ENCODE results near the gene PIRT.
A peak's percentile ranks its signal among the peaks of the same experiment; 100 is the strongest.

Gene PIRT

DNA sequence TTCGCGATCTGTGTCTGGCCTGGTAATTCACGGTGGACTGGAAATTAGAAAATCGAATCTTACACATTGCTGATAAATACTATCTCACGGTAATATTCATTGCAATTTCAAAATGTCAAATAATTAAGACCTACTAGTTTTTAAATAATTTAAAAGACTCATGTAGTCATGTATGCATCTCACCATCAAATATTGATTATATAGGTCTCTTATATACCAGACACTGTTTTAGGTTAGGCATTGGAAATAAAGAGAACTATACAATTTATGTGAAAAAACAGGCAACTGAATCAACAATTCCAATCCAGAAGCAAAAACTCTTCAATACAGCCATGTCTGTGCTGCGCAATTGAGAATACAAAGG, 7.5 kb upstream of the PIRT start:
- TF ChIP-seq, protein P1, sequence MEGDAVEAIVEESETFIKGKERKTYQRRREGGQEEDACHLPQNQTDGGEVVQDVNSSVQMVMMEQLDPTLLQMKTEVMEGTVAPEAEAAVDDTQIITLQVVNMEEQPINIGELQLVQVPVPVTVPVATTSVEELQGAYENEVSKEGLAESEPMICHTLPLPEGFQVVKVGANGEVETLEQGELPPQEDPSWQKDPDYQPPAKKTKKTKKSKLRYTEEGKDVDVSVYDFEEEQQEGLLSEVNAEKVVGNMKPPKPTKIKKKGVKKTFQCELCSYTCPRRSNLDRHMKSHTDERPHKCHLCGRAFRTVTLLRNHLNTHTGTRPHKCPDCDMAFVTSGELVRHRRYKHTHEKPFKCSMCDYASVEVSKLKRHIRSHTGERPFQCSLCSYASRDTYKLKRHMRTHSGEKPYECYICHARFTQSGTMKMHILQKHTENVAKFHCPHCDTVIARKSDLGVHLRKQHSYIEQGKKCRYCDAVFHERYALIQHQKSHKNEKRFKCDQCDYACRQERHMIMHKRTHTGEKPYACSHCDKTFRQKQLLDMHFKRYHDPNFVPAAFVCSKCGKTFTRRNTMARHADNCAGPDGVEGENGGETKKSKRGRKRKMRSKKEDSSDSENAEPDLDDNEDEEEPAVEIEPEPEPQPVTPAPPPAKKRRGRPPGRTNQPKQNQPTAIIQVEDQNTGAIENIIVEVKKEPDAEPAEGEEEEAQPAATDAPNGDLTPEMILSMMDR (IDR thresholded peaks at IDR 0.05; ENCODE audit: low read length), result no peak
- no peak for TF ChIP-seq EZH2 (IDR thresholded peaks at IDR 0.05; ENCODE audit: borderline replicate concordance, low read length)
- H3K36me3 ChIP-seq (ENCODE audit: insufficient read depth, low read length), result no peaks in the 10 kb centered on the region
- H3K9me3 ChIP-seq (ENCODE audit: low read length), result no peaks in the 10 kb centered on the region
- H3K4me1 ChIP-seq (ENCODE audit: insufficient read depth, low read length, severe bottlenecking), result no peaks in the 10 kb centered on the region
- H3K27ac ChIP-seq (ENCODE audit: low read depth, low read length, poor library complexity, severe bottlenecking), result no peak overlapping the region
- H3K4me2 ChIP-seq (ENCODE audit: low read length), result no peak overlapping the region
- no peak overlapping the region for H3K4me3 ChIP-seq (ENCODE audit: low read depth, low read length, poor library complexity, severe bottlenecking)
- H4K20me1 ChIP-seq (ENCODE audit: insufficient read depth, low read length), result no peaks in the 10 kb centered on the region
- H3K9me2 ChIP-seq (ENCODE audit: low read depth, low read length), result no peaks in the 10 kb centered on the region
- no peak overlapping the region for H2AFZ ChIP-seq (ENCODE audit: low read length)
- H3K9ac ChIP-seq (ENCODE audit: low read length), result no peak overlapping the region
- no peaks in the 10 kb centered on the region for H3K79me2 ChIP-seq (ENCODE audit: insufficient read depth, low read length)
- no peaks in the 10 kb centered on the region for H3F3A ChIP-seq (ENCODE audit: insufficient read depth, low read length)
- H3K27me3 ChIP-seq (ENCODE audit: insufficient read depth, low read length), result no peaks in the 10 kb centered on the region

DNA sequence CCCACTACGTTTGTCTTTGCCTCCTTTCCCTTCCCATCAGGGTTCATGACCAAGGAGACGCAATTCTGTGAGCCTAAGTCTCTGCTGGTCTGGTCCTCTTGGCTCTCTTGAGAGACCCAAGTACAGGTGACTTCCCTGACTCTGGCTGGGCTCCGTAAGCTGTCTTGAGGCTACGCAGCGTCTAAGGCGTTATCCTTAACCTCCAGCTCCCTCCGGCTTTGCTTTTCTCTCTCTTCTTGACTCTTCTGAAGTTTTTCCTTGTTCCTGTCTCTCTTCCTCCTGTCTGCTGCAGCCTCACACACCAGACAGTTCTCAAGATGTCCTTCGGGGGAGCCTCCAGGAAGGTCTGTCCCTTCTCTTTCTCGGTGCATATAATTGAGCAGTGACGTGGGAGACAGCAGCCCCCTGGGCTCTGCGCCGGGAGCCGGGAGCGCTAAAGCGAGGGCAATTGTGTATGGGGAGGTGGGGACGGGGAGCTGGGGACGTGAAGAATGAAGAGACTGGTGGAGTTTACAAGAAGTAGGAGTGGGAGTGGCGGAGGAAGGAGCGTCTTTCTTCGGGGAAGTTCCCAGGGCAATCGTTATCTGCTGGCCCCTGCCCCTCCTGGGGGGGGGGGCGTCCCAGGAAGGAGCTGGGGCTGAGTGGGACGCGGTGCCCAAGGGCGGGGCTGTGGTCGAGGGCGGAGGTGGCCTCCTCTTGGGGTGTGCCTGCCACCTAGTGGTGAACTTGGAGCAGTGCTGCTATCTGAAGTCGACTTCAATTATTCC, 6.9 kb upstream of the PIRT start:
- H3K4me3 ChIP-seq (ENCODE audit: low read depth, low read length, poor library complexity, severe bottlenecking), result peak overlapping the region; percentile 23
- TF ChIP-seq, protein P1 (IDR thresholded peaks at IDR 0.05; ENCODE audit: low read length), result peak; percentile 88
- no peak for TF ChIP-seq EZH2 (IDR thresholded peaks at IDR 0.05; ENCODE audit: borderline replicate concordance, low read length)
- H3K9me2 ChIP-seq (ENCODE audit: low read depth, low read length), result no peaks in the 10 kb centered on the region
- no peak overlapping the region for H3K9ac ChIP-seq (ENCODE audit: low read length)
- peak overlapping the region; percentile 31 for H3K4me2 ChIP-seq (ENCODE audit: low read length)
- H3K9me3 ChIP-seq (ENCODE audit: low read length), result no peaks in the 10 kb centered on the region
- no peaks in the 10 kb centered on the region for H3F3A ChIP-seq (ENCODE audit: insufficient read depth, low read length)
- H3K27ac ChIP-seq (ENCODE audit: low read depth, low read length, poor library complexity, severe bottlenecking), result no peak overlapping the region
- no peaks in the 10 kb centered on the region for H4K20me1 ChIP-seq (ENCODE audit: insufficient read depth, low read length)
- no peaks in the 10 kb centered on the region for H3K79me2 ChIP-seq (ENCODE audit: insufficient read depth, low read length)
- H3K27me3 ChIP-seq (ENCODE audit: insufficient read depth, low read length), result no peaks in the 10 kb centered on the region
- no peaks in the 10 kb centered on the region for H3K4me1 ChIP-seq (ENCODE audit: insufficient read depth, low read length, severe bottlenecking)
- H2AFZ ChIP-seq (ENCODE audit: low read length), result no peak overlapping the region
- no peaks in the 10 kb centered on the region for H3K36me3 ChIP-seq (ENCODE audit: insufficient read depth, low read length)

DNA sequence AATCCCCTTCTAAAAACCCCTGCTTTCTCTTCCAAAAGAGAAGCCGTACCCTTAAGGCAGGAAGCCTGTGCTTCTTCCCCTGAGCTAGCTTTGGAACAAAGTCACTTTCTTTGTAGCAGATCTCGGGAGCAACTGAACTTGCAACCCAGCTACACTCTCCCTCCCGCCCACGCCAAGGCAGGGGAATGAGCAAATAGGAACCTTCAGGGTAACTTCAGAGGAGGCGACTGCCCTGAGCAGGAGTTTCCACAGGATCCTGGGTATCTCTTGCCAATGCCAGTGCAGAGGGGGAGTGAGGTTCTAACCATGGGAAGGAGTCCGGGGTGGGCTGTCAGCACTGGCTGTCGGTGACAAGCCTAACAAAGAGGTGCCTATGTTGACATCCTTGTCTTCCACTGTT, 5.9 kb upstream of the PIRT start:
- Histone ChIP-seq H3K4me3 (ENCODE audit: low read depth, low read length, poor library complexity, severe bottlenecking) (no peak overlapping the region), H3F3A (ENCODE audit: insufficient read depth, low read length) (no peaks in the 10 kb centered on the region), H3K9me3 (ENCODE audit: low read length) (no peaks in the 10 kb centered on the region), H3K4me2 (ENCODE audit: low read length) (no peak overlapping the region), H3K9ac (ENCODE audit: low read length) (no peak overlapping the region), H2AFZ (ENCODE audit: low read length) (no peak overlapping the region), H3K27ac (ENCODE audit: low read depth, low read length, poor library complexity, severe bottlenecking) (no peak overlapping the region), H3K27me3 (ENCODE audit: insufficient read depth, low read length) (no peaks in the 10 kb centered on the region), H3K4me1 (ENCODE audit: insufficient read depth, low read length, severe bottlenecking) (no peaks in the 10 kb centered on the region), H4K20me1 (ENCODE audit: insufficient read depth, low read length) (no peaks in the 10 kb centered on the region), H3K9me2 (ENCODE audit: low read depth, low read length) (no peaks in the 10 kb centered on the region), H3K79me2 (ENCODE audit: insufficient read depth, low read length) (no peaks in the 10 kb centered on the region), H3K36me3 (ENCODE audit: insufficient read depth, low read length) (no peaks in the 10 kb centered on the region)
- TF ChIP-seq EZH2 (IDR thresholded peaks at IDR 0.05; ENCODE audit: borderline replicate concordance, low read length), result no peak
- TF ChIP-seq, protein P1 (IDR thresholded peaks at IDR 0.05; ENCODE audit: low read length), result no peak
